Panc1 (cell line): ENCODE measurements around the gene PALD1. TPM values are rescaled to one million over a fixed set of nuclear protein-coding genes. Genes with fewer than 3 reads are reported as not detected.

Source experiments
- ATAC-seq: fragments of 200-7000 bp; cut with Tn5 transposase; 2 replicates; pipeline ENCODE4 v1.9.1; 2020; ENCODE audit warnings: mild to moderate bottlenecking, moderate library complexity
- BruUV-seq: library from RNA; stranded (reverse); fragments of 400-500 nt; replicated peaks from 2 replicates; lab custom pipeline; 2021; lab: Mats Ljungman, UMichigan
- CTCF ChIA-PET: fragments of 300-600 bp; sonication (Branson Sonifier 250); formaldehyde crosslinking; loops from one replicate; lab custom pipeline; 2022; ENCODE audit warnings: antibody characterized with exemption; lab: Charles Lee
- POLR2A ChIA-PET: fragments of 300-600 bp; sonication (Branson Sonifier 250); formaldehyde crosslinking; loops from one replicate; lab custom pipeline; 2022; ENCODE audit warnings: antibody characterized with exemption; lab: Charles Lee
- DNase-seq: peaks from one replicate; pipeline ENCODE4 v3.0.0-alpha.2; 2010; ENCODE audit warnings: low read depth, low spot score
- H3K27ac ChIP-seq: 2 replicates; pipeline ENCODE4 v1.5.1; 2011; ENCODE audit warnings: mild to moderate bottlenecking, low read length, inconsistent platforms
- H3K27me3 ChIP-seq: fragments of 200-500 bp; sonication (Bioruptor generic); 2 replicates; pipeline ENCODE4 v1.6.0; 2014; ENCODE audit warnings: low read length, inconsistent platforms; ENCODE audit not compliant: control insufficient read depth, insufficient read depth
- H3K36me3 ChIP-seq: fragments of 200-500 bp; sonication (Bioruptor generic); 2 replicates; pipeline ENCODE4 v1.5.1; 2014; ENCODE audit warnings: inconsistent platforms, mild to moderate bottlenecking, low read length, moderate library complexity; ENCODE audit not compliant: control insufficient read depth, insufficient read depth
- H3K4me1 ChIP-seq: 2 replicates; pipeline ENCODE4 v1.5.1; 2011; ENCODE audit warnings: inconsistent platforms, mild to moderate bottlenecking, low read length, moderate library complexity; ENCODE audit not compliant: control insufficient read depth, insufficient read depth
- H3K4me3 ChIP-seq, 2 experiments: 2 replicates each; pipeline ENCODE4 v1.5.1; 2011 to 2012; ENCODE audit warnings: low read depth in 2 of 2, low read length in 2 of 2, mild to moderate bottlenecking in 2 of 2, inconsistent platforms in 1 of 2, moderate library complexity in 1 of 2
- H3K9me3 ChIP-seq: fragments of 200-500 bp; sonication (Bioruptor generic); 2 replicates; pipeline ENCODE4 v1.5.1; 2014; ENCODE audit warnings: low read depth, mild to moderate bottlenecking, inconsistent platforms, low read length, moderate library complexity; ENCODE audit not compliant: control insufficient read depth, insufficient read depth
- POLR2AphosphoS5 ChIP-seq: IDR thresholded peaks from 2 replicates; pipeline ENCODE4 v1.6.1; 2012; ENCODE audit warnings: mild to moderate bottlenecking, low read depth, low read length, moderate library complexity
- SIN3A ChIP-seq: IDR thresholded peaks from 2 replicates; pipeline ENCODE4 v1.6.1; 2012; ENCODE audit warnings: low read depth, mild to moderate bottlenecking, low read length, moderate library complexity, borderline replicate concordance; ENCODE audit not compliant: insufficient read depth
- TCF7L2 ChIP-seq: IDR thresholded peaks from 2 replicates; pipeline ENCODE4 v1.6.1; 2011; ENCODE audit warnings: mild to moderate bottlenecking, low read depth, low read length, inconsistent platforms
- in situ Hi-C: cut with HindIII; loops from 2 replicates; pipeline ENCODE4 v1.10.0; 2016; ENCODE audit warnings: low sequenced_read_pairs, low pct_unique_long_range_greater_than_20kb
- intact Hi-C: fragments of 100-400 bp; cut with micrococcal nuclease; formaldehyde crosslinking; loops from one replicate; pipeline ENCODE4 v1.10.0; 2022; ENCODE audit not compliant: unreplicated experiment
- total RNA-seq: library from RNA; stranded (reverse); gene quantifications from one replicate; pipeline ENCODE4 v1.2.1, GENCODE V29; 2021; ENCODE audit not compliant: unreplicated experiment
- TF ChIP-seq, protein P1 (sequence below), 2 experiments: IDR thresholded peaks; 2 replicates each; pipeline ENCODE4 v1.6.1; 2011 to 2012; ENCODE audit warnings: low read depth in 2 of 2, control low read depth in 1 of 2, low read length in 1 of 2, mild to moderate bottlenecking in 1 of 2, moderate library complexity in 1 of 2; ENCODE audit not compliant: insufficient read depth in 1 of 2
- TF ChIP-seq, protein P2 (sequence below): fragments of 450-650 bp; IDR thresholded peaks from 2 replicates; pipeline ENCODE4 v1.5.1; 2017; ENCODE audit warnings: mild to moderate bottlenecking

The PALD1 gene
- total RNA-seq, 1 experiment from 2014 or later = 3.0 TPM

DNA sequence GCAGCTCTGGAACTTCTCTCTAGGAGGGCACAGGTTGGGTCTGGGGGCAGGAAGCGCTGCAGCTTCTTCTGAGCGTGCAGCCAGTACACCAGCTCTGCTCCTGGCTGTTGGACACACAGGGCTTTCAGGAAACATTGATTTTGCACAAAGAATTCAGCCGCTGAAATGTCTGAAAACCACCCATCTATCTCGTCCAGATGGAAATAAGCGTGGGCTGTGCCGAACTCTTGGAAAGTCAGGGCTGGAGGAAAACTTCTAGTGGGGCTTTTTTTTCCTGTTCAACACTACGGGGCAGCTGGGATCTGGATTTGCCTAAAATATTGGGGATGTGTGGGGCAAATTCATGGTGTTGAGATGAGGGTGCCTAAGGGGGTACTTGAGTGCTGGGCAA, 31.2 kb downstream of the PALD1 start:
- intact Hi-C loops (no loop called here), in situ Hi-C loops (no loop called here)
- POLR2A ChIA-PET = interaction anchor here (0.6 kb wide), 1 partner anchor 308 kb away, joined by 4 read pairs; no protein-coding TSS in a partner anchor
- DNase-seq (no peak), ATAC-seq (no peak)
- BruUV-seq = no TSS peak
- TF ChIP-seq, protein P1, sequence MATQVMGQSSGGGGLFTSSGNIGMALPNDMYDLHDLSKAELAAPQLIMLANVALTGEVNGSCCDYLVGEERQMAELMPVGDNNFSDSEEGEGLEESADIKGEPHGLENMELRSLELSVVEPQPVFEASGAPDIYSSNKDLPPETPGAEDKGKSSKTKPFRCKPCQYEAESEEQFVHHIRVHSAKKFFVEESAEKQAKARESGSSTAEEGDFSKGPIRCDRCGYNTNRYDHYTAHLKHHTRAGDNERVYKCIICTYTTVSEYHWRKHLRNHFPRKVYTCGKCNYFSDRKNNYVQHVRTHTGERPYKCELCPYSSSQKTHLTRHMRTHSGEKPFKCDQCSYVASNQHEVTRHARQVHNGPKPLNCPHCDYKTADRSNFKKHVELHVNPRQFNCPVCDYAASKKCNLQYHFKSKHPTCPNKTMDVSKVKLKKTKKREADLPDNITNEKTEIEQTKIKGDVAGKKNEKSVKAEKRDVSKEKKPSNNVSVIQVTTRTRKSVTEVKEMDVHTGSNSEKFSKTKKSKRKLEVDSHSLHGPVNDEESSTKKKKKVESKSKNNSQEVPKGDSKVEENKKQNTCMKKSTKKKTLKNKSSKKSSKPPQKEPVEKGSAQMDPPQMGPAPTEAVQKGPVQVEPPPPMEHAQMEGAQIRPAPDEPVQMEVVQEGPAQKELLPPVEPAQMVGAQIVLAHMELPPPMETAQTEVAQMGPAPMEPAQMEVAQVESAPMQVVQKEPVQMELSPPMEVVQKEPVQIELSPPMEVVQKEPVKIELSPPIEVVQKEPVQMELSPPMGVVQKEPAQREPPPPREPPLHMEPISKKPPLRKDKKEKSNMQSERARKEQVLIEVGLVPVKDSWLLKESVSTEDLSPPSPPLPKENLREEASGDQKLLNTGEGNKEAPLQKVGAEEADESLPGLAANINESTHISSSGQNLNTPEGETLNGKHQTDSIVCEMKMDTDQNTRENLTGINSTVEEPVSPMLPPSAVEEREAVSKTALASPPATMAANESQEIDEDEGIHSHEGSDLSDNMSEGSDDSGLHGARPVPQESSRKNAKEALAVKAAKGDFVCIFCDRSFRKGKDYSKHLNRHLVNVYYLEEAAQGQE (IDR thresholded peaks at IDR 0.05; ENCODE audit: insufficient read depth in 1 of 2, low read depth in 2 of 2, low read length in 1 of 2) = no peak
- TF ChIP-seq SIN3A (no peak), POLR2AphosphoS5 (no peak), TCF7L2 (no peak)
- TF ChIP-seq, protein P2, sequence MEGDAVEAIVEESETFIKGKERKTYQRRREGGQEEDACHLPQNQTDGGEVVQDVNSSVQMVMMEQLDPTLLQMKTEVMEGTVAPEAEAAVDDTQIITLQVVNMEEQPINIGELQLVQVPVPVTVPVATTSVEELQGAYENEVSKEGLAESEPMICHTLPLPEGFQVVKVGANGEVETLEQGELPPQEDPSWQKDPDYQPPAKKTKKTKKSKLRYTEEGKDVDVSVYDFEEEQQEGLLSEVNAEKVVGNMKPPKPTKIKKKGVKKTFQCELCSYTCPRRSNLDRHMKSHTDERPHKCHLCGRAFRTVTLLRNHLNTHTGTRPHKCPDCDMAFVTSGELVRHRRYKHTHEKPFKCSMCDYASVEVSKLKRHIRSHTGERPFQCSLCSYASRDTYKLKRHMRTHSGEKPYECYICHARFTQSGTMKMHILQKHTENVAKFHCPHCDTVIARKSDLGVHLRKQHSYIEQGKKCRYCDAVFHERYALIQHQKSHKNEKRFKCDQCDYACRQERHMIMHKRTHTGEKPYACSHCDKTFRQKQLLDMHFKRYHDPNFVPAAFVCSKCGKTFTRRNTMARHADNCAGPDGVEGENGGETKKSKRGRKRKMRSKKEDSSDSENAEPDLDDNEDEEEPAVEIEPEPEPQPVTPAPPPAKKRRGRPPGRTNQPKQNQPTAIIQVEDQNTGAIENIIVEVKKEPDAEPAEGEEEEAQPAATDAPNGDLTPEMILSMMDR = no peak
- H3K9me3 ChIP-seq = no peaks in the 10 kb centered on the region
- no peaks in the 10 kb centered on the region for H3K4me1 ChIP-seq
- H3K36me3 ChIP-seq = no peaks in the 10 kb centered on the region
- CTCF ChIA-PET = no interaction called here
- no peak overlapping the region for H3K4me3 ChIP-seq
- H3K27ac ChIP-seq = no peak overlapping the region
- H3K27me3 ChIP-seq = no peaks in the 10 kb centered on the region

DNA sequence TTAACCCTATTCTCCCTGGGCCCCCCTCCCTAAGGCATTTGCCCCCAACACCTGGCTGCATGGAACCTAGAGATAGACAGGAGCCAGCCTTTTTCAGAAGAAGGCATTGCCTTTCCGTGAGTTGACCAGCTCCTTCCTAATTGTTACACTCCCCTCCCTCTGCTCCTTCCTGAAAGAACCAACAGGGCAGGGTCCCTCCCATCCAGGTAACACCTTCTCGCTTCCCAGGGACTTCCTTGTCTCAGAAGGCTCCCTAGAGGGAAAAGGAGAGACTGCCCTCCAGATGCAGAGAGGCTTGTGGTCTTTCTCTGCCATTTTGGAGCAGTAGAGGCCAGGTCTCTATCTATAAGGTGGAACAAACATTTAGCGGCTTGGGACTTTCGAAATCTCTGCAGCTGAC, 31.9 kb downstream of the PALD1 start:
- intact Hi-C loops = no loop called here
- no peak for ATAC-seq
- DNase-seq = no peak
- Histone ChIP-seq H3K36me3 (no peaks in the 10 kb centered on the region), H3K4me3 (no peak overlapping the region), H3K27me3 (no peaks in the 10 kb centered on the region), H3K9me3 (no peaks in the 10 kb centered on the region), H3K4me1 (no peaks in the 10 kb centered on the region), H3K27ac (no peak overlapping the region)
- CTCF ChIA-PET = no interaction called here
- TF ChIP-seq, protein P2 = no peak
- TF ChIP-seq, protein P1 (IDR thresholded peaks at IDR 0.05; ENCODE audit: insufficient read depth in 1 of 2, low read depth in 2 of 2, low read length in 1 of 2) = no peak
- TF ChIP-seq SIN3A = no peak
- no peak for TF ChIP-seq TCF7L2
- no peak for TF ChIP-seq POLR2AphosphoS5
- BruUV-seq = no TSS peak
- POLR2A ChIA-PET = no interaction called here
- in situ Hi-C loops = no loop called here
